Inflammatory macrophage treated with lipopolysaccharide for 1 hour (primary cell): Measurements from ENCODE around the gene TRPC1.
A peak's percentile ranks its signal among the peaks of the same experiment; 100 is the strongest.
"Not testable (repeated sequence)": the region's sequence is repeated elsewhere in the genome, so short reads cannot be mapped to it uniquely, and the experiment has no call there.

Experiments
- DNase-seq, 2 donors: peaks; one replicate each; pipeline ENCODE4 v3.0.0-alpha.2; 2020 to 2022

The TRPC1 gene

DNA sequence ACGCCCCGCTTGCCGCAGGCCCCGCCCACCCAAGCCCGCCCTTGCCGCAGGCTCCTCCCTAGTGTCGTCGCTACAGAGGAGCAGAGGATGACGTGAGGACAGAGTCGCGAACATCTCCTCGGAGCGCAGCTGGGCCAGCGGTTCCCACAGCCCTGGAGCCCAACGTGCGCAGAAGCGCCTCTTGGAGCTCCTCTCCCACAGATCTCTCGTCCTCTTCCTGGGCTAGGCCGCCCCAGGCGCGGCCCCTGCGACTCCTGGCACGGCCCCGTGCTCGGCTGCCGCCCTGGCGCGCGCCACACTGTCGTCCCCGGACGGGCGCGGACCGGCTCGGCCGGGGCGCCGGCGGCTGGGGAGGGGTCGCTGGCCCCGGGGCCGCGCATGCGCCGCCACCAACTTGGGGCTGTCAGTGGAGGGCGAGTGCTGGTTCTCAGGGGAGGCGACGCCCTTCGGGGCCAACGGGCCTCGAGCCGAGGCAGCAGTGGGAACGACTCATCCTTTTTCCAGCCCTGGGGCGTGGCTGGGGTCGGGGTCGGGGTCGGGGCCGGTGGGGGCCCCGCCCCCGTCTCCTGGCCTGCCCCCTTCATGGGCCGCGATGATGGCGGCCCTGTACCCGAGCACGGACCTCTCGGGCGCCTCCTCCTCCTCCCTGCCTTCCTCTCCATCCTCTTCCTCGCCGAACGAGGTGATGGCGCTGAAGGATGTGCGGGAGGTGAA lies at the start of gene TRPC1:
Gene TRPC1 (plus strand): TSS at position 67 of the 714 bp plus-strand sequence. CDS start 526 bp downstream, at position 593.
- DNase-seq, result peak; percentile 66 to 71

DNA sequence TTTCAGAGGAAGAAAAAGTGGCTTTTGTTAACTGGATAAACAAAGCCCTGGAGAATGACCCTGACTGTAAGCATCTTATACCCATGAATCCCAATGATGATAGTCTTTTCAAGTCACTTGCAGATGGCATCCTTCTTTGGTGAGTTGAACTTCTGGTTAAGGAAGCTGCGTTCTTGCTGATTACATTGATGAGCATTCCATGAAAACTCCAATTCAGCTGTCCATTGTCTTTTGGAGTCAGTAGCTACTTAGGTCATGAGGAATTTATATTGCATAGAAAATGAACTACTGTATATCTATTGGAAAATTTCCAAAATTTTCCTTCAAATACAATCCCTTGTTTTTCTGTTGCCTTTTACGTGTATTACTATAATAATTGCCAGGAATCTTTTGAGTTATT lies 47.7 kb upstream of the TRPC1 start:
- DNase-seq, result no peak

DNA sequence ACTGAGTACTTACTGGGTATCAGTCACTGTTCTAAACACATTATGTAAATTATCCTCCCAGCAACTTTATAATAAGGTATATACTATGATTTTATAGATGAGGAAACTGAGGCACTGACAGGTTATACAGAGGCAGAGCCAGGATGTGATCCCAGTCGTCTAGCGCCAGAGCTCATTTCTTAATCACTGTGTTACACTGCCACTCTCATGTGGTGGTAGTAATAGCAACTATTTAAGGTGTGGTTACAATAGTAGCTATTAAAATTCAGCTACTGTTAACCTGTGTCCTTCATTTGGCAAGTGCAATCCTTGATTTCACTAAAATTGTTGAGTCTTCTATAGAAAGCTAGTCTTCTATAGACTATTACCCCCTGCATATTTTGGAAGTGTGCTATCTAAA lies 43.1 kb upstream of the TRPC1 start:
- no peak for DNase-seq

DNA sequence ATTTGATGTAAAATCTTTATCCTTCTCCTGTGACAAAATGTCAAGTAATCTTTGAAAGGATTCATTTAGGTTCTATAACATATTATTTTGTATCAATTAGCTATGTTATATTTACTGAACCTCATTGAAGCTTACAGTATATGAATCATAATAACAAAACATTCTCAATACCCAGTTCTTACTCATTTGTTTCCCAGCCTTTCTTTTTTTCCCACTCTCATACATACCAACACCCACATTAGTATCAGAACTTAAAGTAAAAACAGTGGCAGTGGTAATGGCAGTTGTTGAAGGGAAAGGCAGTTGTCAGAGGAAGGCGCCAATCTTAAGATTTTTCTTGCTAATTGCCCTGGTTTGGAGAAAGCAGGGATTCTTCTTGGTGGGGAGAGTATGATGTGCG lies 33.2 kb upstream of the TRPC1 start:
- no peak for DNase-seq

DNA sequence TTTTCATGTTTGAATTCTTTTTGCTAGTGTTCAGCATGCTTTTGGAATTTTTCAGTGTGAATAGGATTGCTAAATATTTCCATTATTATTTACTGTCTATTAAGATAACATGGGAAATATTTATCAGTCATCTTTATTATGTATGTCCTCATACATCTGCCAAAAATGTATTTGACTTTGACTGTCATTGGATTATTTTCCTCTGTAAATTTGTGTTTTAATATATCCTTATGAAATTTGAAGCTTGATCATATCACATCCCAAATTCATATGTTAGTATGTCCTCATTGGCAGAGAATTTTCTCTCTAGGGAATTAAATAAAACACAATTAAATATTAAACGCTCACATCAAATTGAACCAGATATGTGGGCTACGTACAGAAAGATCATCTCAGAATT lies 32.3 kb upstream of the TRPC1 start:
- no peak for DNase-seq

DNA sequence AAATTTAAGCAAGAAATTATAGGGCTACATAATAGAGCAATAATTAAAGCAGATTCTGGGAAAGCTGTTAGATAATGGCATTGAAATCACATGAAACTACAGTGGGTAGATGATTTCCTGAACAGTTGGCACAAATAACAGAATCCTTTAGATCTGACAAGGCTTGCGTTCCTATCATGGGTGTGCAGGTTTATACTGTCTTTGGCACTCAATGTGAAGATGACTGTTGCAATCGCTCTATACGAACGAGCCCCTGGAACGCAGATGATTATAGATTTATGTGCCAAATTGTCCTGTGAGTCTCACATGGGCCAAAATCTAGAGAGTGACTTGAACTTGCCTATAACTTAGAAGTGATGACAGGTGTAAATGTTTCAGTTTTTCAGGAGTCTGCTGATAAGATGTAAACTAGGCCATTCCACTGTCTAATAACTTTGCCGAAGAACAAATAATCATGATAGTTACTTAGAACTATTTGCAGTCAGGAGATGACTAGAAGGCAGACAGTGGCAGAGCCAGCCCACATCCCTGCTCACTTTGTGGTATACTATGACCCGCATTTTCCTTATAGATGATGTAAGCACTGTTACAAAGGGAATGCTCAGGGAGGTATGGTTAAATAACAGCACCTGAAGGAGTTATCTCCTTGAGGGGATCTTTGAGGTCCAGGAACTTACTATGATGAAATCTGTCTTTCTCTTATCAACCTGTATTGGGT lies 30.5 kb upstream of the TRPC1 start:
- DNase-seq, result no peak

GRCh38 chr3:142694225-142694624 lies 29.6 kb upstream of the TRPC1 start:
- no peak for DNase-seq

DNA sequence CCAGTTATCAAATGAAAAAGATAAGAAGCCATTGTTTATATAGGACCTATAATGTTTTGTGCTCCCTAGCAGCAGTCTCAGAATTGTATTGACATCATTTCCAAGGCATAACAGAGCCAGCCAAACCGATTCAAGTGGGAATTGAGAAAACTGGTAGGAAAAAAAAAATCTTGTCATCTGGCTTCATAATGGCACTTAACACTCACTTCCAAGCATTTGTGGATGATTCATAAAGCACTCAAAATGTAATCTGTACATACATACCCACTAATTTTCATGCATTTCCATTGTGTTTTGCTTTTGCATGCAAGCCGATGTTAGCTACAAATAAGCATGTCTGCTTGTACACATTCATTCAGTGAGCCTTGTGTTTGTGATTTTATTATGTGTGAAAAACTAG lies 18.6 kb upstream of the TRPC1 start:
- no peak for DNase-seq

GRCh38 chr3:142706321-142707127 lies 17.3 kb upstream of the TRPC1 start:
- DNase-seq, result no peak

DNA sequence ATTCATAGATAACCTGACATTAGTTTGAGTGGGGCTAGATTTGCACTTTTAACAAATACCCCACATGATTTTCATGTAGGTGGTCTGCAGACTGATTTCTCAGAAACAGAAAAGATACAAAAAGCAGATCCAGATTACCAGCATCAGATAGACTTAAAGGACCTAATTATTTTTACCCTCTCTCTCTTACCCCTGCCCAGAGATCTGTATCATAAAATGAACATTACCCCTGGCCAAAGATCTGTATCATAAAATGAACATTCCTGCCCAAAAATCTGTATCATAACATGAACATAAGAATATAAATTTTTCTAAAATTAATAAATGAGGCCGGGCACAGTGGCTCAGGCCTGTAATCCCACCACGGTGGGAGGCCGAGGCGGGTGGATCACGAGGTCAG lies 14.6 kb upstream of the TRPC1 start:
- DNase-seq, result no peak

DNA sequence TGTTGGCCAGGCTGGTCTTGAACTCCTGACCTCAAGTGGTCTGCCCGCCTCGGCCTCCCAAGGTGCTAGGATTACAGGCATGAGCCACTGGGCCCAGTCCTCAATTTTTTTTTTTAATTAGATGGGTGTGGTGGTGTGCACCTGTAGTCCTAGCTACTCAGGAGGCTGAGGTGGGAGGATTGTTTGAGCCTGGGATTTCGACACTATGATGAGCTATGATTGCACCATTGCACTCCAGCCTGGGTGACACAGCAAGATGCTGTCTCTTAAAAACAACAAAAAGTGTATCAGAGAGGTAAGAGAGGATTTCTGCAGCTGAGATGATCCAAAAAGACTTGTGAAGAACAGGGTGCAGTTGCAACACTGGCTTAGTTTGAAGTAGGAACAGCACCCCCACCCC lies 9.0 kb upstream of the TRPC1 start:
- not testable (repeated sequence) for DNase-seq

DNA sequence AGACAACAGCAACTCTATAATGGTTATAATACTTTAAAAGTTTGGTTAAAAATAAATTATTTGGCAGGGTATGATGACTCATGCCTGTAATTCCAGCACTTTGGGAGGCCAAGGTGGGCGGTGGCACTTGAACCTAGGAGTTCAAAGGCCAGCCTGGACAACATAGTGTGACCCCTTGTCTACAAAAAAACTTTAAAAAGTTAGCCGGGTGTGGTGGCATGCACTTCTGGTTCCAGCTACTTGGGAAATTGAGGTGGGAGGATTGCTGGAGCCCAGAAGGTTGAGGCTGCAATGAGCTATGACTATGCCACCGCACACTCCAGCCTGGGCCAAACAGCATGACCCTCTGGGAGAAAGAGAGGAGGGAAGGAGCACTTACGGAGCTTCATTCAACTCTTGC lies 7.7 kb upstream of the TRPC1 start:
- DNase-seq, result no peak

DNA sequence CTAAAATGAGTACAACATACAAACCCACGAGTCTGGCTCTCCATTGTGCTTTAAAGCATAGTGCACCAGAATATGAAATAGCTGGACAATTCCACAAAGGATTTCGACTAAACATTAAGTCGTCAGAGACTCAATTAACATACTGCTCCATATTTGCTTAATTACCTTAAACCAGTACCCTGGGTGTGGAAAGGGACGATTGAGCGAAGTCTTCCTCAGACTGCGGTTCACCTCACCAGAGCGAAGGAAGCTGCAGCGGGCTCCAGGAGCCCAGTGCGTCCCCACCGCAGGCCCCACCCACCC lies 218 bp upstream of the TRPC1 start:
- DNase-seq, result no peak

- peak in 1 of 2 donors; percentile 3 for DNase-seq
These were observed 985 bp downstream of the TRPC1 start for GRCh38 chr3:142724682-142725356.

GRCh38 chr3:142725357-142725739 lies 1.5 kb downstream of the TRPC1 start:
- no peak for DNase-seq

- DNase-seq, result no peak
These were observed 2.2 kb downstream of the TRPC1 start for GRCh38 chr3:142726017-142726416.

DNA sequence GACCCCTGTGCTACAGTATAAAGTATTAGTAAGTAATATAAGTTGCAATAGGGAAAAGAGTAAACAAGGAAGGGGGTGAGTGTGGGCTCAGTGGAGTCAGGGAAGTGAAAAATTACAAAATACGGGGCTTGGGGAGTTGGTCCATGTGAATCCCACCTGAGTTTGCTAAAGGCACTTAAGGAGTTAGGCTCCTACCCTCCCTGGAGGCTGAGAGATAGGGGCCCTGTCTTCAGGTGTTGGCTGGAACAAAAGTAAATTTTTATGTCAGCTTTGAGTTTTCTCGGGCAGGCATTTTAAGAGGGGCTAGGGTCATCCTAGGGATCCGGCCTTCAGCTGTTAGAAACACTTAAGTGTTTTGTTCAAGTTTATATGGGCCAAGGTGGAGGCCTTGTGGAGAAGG lies 8.2 kb downstream of the TRPC1 start:
- no peak for DNase-seq

DNA sequence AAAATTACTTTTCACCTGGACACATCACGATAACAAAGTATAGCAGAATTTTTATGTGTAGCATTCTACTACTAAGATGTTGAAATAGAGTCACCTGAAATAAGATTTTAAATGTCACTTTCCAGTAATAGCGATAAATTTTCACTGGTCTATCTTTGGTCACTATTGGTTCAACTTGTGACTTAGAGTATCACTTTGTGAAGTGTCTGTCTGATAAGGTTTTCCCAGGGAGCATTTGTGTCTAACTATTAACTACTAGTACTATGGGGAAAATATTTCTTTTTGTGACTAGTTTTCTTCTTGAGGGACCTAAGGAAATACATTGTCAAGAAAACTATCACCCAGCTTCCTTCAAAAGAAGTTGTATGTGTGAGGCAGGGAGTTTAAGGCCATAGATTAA lies 11.0 kb downstream of the TRPC1 start:
- no peak for DNase-seq

DNA sequence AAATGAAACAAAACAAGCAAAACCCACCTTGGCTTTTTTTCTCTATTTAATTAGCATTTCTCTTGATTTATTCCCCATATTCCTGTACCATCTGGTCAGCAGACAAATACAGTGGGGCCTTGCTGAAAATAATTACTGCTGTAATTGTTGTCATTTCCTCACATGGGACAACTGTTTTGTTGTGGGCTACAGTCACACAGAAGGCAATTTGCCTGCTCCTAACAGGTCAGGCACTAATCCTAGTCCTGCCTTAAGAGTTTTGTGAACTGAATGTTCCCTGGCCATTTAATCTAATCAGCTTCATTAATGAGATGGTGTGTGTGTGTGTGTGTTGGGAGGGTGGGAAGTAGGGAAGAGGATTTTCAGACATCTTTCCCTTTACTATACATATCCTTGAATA lies 11.6 kb downstream of the TRPC1 start:
- DNase-seq, result no peak

- DNase-seq, result no peak
These were observed 14.6 kb downstream of the TRPC1 start for GRCh38 chr3:142738396-142738795.

GRCh38 chr3:142746646-142747045 lies 22.8 kb downstream of the TRPC1 start:
- no peak for DNase-seq

DNA sequence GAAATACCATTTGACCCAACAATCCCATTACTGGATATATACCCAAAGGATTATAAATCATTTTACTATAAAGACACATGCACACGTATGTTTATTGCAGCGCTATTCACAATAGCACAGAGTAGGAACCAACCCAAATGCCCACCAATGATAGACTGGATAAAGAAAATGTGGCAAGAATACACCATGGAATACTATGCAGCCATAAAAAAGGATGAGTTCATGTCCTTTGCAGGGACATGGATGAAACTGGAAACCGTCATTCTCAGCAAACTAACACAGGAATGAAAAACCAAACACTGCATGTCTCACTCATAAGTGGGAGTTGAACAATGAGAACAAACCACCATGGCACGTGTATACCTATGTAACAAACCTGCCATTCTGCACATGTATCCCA lies 26.7 kb downstream of the TRPC1 start:
- DNase-seq, result not testable (repeated sequence)

DNA sequence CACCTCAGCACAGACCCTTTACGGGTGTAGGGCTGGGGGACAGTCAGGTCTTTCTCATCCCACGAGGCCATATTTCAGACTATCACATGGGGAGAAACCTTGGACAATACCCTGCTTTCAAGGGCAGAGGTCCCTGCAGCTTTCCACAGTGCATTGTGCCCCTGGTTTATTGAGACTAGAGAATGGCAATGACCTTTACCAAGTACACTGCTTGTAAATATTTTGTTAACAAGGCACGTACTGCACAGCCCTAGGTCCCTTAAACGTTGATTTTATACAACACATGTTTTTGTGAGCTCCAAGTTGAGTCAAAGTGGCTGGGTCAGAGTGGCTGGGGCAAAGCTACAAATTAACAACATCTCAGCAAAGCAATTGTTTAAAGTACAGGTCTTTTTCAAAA lies 28.8 kb downstream of the TRPC1 start:
- not testable (repeated sequence) for DNase-seq
